DOHH2 (cell line): ENCODE results near the gene KCP.

ENCODE experiments used
- EZH2phosphoT487 ChIP-seq: fragments of 200-600 bp; sonication (generic); IDR thresholded peaks from 2 replicates; pipeline ENCODE4 v1.6.1; 2017; ENCODE audit warnings: borderline replicate concordance, mild to moderate bottlenecking, antibody characterized with exemption, low read length, moderate library complexity, mixed read lengths
- TF ChIP-seq, protein P1 (sequence below): fragments of 200-600 bp; sonication (generic); IDR thresholded peaks from one replicate; pipeline ENCODE4 v1.5.1; 2014; ENCODE audit warnings: antibody characterized with exemption, mild to moderate bottlenecking, low read depth, low read length; ENCODE audit not compliant: poor library complexity, severe bottlenecking

DNA sequence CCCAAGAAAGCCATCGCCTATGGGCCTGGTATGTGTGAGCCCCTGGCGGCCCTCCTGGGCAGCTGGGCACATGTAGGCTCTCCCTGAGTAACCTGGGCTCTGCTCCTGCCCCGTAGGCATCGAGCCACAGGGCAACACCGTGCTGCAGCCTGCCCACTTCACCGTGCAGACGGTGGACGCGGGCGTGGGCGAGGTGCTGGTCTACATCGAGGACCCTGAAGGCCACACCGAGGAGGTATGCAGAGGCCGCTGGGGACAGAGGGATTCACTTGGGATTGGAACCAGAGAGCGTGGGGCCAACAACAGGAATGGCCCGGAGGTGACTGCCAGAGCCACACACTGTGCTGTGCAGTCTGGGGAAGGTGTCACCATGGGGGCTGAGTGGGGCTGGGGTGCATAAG, 73.0 kb downstream of the KCP start:
- TF ChIP-seq, protein P1, sequence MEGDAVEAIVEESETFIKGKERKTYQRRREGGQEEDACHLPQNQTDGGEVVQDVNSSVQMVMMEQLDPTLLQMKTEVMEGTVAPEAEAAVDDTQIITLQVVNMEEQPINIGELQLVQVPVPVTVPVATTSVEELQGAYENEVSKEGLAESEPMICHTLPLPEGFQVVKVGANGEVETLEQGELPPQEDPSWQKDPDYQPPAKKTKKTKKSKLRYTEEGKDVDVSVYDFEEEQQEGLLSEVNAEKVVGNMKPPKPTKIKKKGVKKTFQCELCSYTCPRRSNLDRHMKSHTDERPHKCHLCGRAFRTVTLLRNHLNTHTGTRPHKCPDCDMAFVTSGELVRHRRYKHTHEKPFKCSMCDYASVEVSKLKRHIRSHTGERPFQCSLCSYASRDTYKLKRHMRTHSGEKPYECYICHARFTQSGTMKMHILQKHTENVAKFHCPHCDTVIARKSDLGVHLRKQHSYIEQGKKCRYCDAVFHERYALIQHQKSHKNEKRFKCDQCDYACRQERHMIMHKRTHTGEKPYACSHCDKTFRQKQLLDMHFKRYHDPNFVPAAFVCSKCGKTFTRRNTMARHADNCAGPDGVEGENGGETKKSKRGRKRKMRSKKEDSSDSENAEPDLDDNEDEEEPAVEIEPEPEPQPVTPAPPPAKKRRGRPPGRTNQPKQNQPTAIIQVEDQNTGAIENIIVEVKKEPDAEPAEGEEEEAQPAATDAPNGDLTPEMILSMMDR, result no peak
- no peak for TF ChIP-seq EZH2phosphoT487
